SKM-1 (cell line): ENCODE measurements around the gene CTDSP2.
"Not testable (repeated sequence)": the region's sequence is repeated elsewhere in the genome, so short reads cannot be mapped to it uniquely, and the experiment has no call there.

Experiments
- DNase-seq: peaks from one replicate; lab custom pipeline; 2025; ENCODE audit not compliant: unreplicated experiment; lab: John Stamatoyannopoulos, UW

Gene CTDSP2

GRCh38 chr12:57882575-57882974 lies 36.0 kb upstream of the CTDSP2 start:
- DNase-seq = no peak

- DNase-seq = no peak
Observed at GRCh38 chr12:57881475-57881874, 34.9 kb upstream of the CTDSP2 start.

- DNase-seq = not testable (repeated sequence)
Observed at GRCh38 chr12:57881035-57881434, 34.5 kb upstream of the CTDSP2 start.

- DNase-seq = no peak
Observed at GRCh38 chr12:57877876-57878275, 31.3 kb upstream of the CTDSP2 start.

GRCh38 chr12:57875753-57876547 lies 29.4 kb upstream of the CTDSP2 start:
- no peak for DNase-seq

- DNase-seq = no peak
Observed at GRCh38 chr12:57874166-57875108, 27.9 kb upstream of the CTDSP2 start.

GRCh38 chr12:57872362-57872761 lies 25.8 kb upstream of the CTDSP2 start:
- no peak for DNase-seq

GRCh38 chr12:57869927-57870318 lies 23.4 kb upstream of the CTDSP2 start:
- DNase-seq = no peak

GRCh38 chr12:57869298-57869926 lies 22.9 kb upstream of the CTDSP2 start:
- DNase-seq = no peak

- DNase-seq = no peak
Observed at GRCh38 chr12:57868851-57869268, 22.3 kb upstream of the CTDSP2 start.

- DNase-seq = no peak
Observed at GRCh38 chr12:57868221-57868620, 21.7 kb upstream of the CTDSP2 start.

GRCh38 chr12:57866308-57867019 lies 19.9 kb upstream of the CTDSP2 start:
- no peak for DNase-seq

- DNase-seq = no peak
Observed at GRCh38 chr12:57865084-57865751, 18.7 kb upstream of the CTDSP2 start.

GRCh38 chr12:57864442-57865083 lies 18.0 kb upstream of the CTDSP2 start:
- DNase-seq = no peak

- DNase-seq = no peak
Observed at GRCh38 chr12:57863676-57864075, 17.1 kb upstream of the CTDSP2 start.

GRCh38 chr12:57861967-57862366 lies 15.4 kb upstream of the CTDSP2 start:
- DNase-seq = no peak

GRCh38 chr12:57860883-57861282 lies 14.4 kb upstream of the CTDSP2 start:
- not testable (repeated sequence) for DNase-seq

- DNase-seq = no peak
Observed at GRCh38 chr12:57859121-57859520, 12.6 kb upstream of the CTDSP2 start.

GRCh38 chr12:57858123-57858522 lies 11.6 kb upstream of the CTDSP2 start:
- not testable (repeated sequence) for DNase-seq

- DNase-seq = no peak
Observed at GRCh38 chr12:57854965-57855364, 8.4 kb upstream of the CTDSP2 start.
